Glutamatergic neuron (in vitro differentiated cells): ENCODE results near the gene CACNA2D1. TPM values are rescaled to one million over a fixed set of nuclear protein-coding genes. Genes with fewer than 3 reads are reported as not detected.

Experiments
- DNase-seq: peaks from one replicate; pipeline ENCODE4 v3.0.0; 2022
- H3K27ac Mint-ChIP-seq: one replicate; pipeline ENCODE4 v1.8.0; 2020; ENCODE audit warnings: mild to moderate bottlenecking, mixed read lengths, inconsistent platforms; ENCODE audit not compliant: unreplicated experiment
- H3K27me3 Mint-ChIP-seq: one replicate; pipeline ENCODE4 v1.8.0; 2020; ENCODE audit warnings: mild to moderate bottlenecking, moderate library complexity, mixed read lengths, inconsistent platforms; ENCODE audit not compliant: unreplicated experiment
- H3K36me3 Mint-ChIP-seq: one replicate; pipeline ENCODE4 v1.8.0; 2020; ENCODE audit warnings: mild to moderate bottlenecking, mixed read lengths, inconsistent platforms; ENCODE audit not compliant: unreplicated experiment
- H3K4me1 Mint-ChIP-seq: one replicate; pipeline ENCODE4 v1.8.0; 2020; ENCODE audit warnings: mild to moderate bottlenecking, low read depth, mixed read lengths, inconsistent platforms; ENCODE audit not compliant: unreplicated experiment
- H3K4me3 Mint-ChIP-seq: one replicate; pipeline ENCODE4 v1.8.0; 2020; ENCODE audit warnings: mild to moderate bottlenecking, mixed read lengths, inconsistent platforms; ENCODE audit not compliant: unreplicated experiment
- H3K9me3 Mint-ChIP-seq: one replicate; pipeline ENCODE4 v1.8.0; 2020; ENCODE audit warnings: mild to moderate bottlenecking, moderate library complexity, mixed read lengths, inconsistent platforms; ENCODE audit not compliant: unreplicated experiment
- CTCF ChIP-seq: fragments of 200-600 bp; sonication (generic); IDR thresholded peaks from one replicate; pipeline ENCODE4 v1.5.0; 2021; ENCODE audit not compliant: partially characterized antibody, unreplicated experiment
- total RNA-seq: library from RNA; stranded (reverse); fragmentation: NEBNext Ultra II Directional; extraction: Animal tissue kit (Norgen Biotek cat#: 25700); gene quantifications from one replicate; pipeline ENCODE4 v1.2.1, GENCODE V29; 2021; ENCODE audit not compliant: unreplicated experiment

CACNA2D1 gene
- total RNA-seq, 1 donor from 2014 or later, result 258 TPM

DNA sequence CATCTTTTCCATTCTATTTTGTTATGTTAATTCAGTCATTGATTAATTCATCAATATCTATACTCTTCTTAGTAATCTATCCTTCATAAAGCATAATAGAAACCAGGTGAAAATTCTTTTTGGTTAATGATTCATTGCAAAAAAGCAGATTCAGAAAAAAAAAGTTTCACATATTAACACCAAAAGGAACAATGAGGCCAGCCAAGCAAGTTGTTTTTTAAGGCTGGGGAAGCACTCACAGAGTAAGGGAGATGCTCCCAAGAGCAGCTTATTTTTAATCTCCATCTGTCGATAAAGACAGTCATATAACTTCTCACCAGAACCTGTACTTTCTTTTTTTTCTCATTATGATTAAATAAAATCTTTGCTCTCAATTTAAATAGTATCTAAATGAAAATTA lies 95.8 kb downstream of the CACNA2D1 start:
- no peaks in the 10 kb centered on the region for H3K36me3 Mint-ChIP-seq
- peaks cover 27% of the 10 kb centered on the region for H3K4me1 Mint-ChIP-seq
- DNase-seq, result no peak
- H3K27me3 Mint-ChIP-seq, result peaks cover 5% of the 10 kb centered on the region
- peaks cover 2% of the 10 kb centered on the region for H3K9me3 Mint-ChIP-seq
- H3K27ac Mint-ChIP-seq, result peak overlapping the region; percentile 97
- peak overlapping the region; percentile 74 for H3K4me3 Mint-ChIP-seq
- no peak for TF ChIP-seq CTCF

GRCh38 chr7:82345886-82346285 lies 97.7 kb downstream of the CACNA2D1 start:
- Mint-ChIP-seq H3K4me3 (no peak overlapping the region), H3K4me1 (peaks cover 29% of the 10 kb centered on the region), H3K36me3 (no peaks in the 10 kb centered on the region), H3K27ac (peak overlapping the region; percentile 19), H3K9me3 (peaks cover 2% of the 10 kb centered on the region), H3K27me3 (peaks cover 5% of the 10 kb centered on the region)
- no peak for DNase-seq
- TF ChIP-seq CTCF, result no peak

- H3K4me3 Mint-ChIP-seq, result no peak overlapping the region
- DNase-seq, result no peak
- peaks cover 2% of the 10 kb centered on the region for H3K9me3 Mint-ChIP-seq
- peaks cover 30% of the 10 kb centered on the region for H3K4me1 Mint-ChIP-seq
- no peaks in the 10 kb centered on the region for H3K36me3 Mint-ChIP-seq
- peaks cover 5% of the 10 kb centered on the region for H3K27me3 Mint-ChIP-seq
- TF ChIP-seq CTCF, result no peak
- no peak overlapping the region for H3K27ac Mint-ChIP-seq
Measured at GRCh38 chr7:82343716-82344115, 99.9 kb downstream of the CACNA2D1 start.

DNA sequence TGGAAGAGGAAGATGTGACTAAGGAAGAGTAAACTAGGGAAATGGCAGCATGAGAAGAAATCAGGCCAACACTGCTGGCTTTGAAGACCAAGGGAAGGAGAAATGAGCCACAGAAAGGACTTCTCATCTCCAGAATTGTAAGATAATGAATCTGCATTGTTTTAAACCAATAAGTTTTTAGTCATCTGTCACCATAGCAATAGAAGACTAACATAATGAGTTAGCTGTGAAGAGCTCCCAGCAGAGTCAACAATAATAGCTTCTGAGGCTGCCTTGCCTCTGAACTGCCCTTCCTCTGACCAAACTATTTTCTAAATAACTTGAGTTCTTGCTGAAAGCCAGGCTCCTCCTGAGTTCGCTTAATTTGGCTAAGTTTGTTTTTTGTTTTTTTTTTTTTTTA lies 103.6 kb downstream of the CACNA2D1 start:
- DNase-seq, result no peak
- Mint-ChIP-seq H3K4me1 (peaks cover 36% of the 10 kb centered on the region), H3K4me3 (no peak overlapping the region), H3K27me3 (peaks cover 5% of the 10 kb centered on the region), H3K36me3 (no peaks in the 10 kb centered on the region), H3K9me3 (peaks cover 7% of the 10 kb centered on the region), H3K27ac (peak overlapping the region; percentile 5)
- no peak for TF ChIP-seq CTCF

DNA sequence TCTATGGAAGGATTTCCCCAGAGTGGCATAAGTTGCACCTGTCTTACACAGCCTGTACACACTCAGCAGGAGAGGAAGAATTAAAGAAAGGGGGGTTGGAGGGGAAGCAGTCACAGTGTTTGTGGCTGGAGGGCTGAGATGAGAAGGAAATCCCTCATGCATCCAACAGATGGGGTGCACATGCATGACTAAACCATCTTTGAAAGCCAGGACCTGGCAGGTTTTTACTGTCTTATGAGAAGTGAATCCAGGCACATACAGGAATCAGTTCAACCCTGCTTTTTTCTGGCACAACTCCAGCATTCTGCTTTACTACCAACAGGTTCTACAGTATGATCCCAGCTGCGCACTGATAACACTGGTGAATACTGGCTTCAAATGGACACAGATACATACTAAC lies 107.7 kb downstream of the CACNA2D1 start:
- Mint-ChIP-seq H3K27me3 (peaks cover 4% of the 10 kb centered on the region), H3K4me1 (peaks cover 40% of the 10 kb centered on the region), H3K4me3 (peak overlapping the region; percentile 40), H3K9me3 (peaks cover 7% of the 10 kb centered on the region), H3K36me3 (no peaks in the 10 kb centered on the region), H3K27ac (peak overlapping the region; percentile 92)
- peak; percentile 28 for DNase-seq
- TF ChIP-seq CTCF, result no peak
